WERI-Rb-1 (cell line): Measurements from ENCODE around the gene TCTN2.

Experiments used
- DNase-seq: peaks from one replicate; pipeline ENCODE4 v3.0.0-alpha.2; 2020
- H3K27ac ChIP-seq: fragments of 250-450 bp; sonication (Bioruptor Pico); 2 replicates; pipeline ENCODE4 v1.5.1; 2020; ENCODE audit warnings: mild to moderate bottlenecking, moderate library complexity
- H3K27me3 ChIP-seq: fragments of 250-450 bp; sonication (Bioruptor Pico); 2 replicates; pipeline ENCODE4 v1.5.1; 2021; ENCODE audit warnings: mild to moderate bottlenecking, low read depth, moderate library complexity; ENCODE audit not compliant: insufficient read depth, severe bottlenecking
- H3K36me3 ChIP-seq: fragments of 250-450 bp; sonication (Bioruptor Pico); 2 replicates; pipeline ENCODE4 v1.5.1; 2020; ENCODE audit warnings: mild to moderate bottlenecking, moderate library complexity
- H3K4me3 ChIP-seq: 2 replicates; pipeline ENCODE4 v1.5.1; 2011; ENCODE audit warnings: low read depth, mild to moderate bottlenecking, control low read depth, low read length
- H3K9me3 ChIP-seq: fragments of 250-450 bp; sonication (Bioruptor Pico); 2 replicates; pipeline ENCODE4 v1.5.1; 2021; ENCODE audit warnings: mild to moderate bottlenecking, moderate library complexity; ENCODE audit not compliant: severe bottlenecking
- TF ChIP-seq, protein P1 (sequence below): IDR thresholded peaks from 2 replicates; pipeline ENCODE4 v1.5.1; 2011; ENCODE audit warnings: low read depth, mild to moderate bottlenecking, control low read depth, inconsistent platforms, low read length

Gene TCTN2

DNA sequence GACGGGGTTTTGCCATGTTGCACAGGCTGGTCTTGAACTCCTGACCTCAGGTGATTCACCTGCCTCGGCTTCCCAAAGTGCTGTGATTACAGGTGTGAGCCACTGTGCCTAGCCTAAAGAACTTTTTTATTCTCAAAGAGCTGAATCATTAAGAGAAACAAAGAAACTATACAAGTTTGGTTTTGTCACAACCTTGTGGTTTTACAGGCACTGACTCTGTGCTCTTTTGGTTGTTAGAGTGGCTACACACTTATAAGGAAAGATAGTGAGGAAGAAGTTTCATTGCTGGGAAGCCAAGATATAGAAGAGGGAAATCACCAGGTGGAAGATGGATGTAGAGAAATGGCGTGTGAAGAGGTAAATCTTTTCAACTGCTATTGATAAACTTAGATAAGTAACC, 81.1 kb downstream of the TCTN2 start:
- no peak for DNase-seq
- Histone ChIP-seq H3K27ac (no peak overlapping the region), H3K9me3 (no peaks in the 10 kb centered on the region), H3K27me3 (no peaks in the 10 kb centered on the region), H3K36me3 (peaks cover 44% of the 10 kb centered on the region), H3K4me3 (no peak overlapping the region)
- TF ChIP-seq, protein P1, sequence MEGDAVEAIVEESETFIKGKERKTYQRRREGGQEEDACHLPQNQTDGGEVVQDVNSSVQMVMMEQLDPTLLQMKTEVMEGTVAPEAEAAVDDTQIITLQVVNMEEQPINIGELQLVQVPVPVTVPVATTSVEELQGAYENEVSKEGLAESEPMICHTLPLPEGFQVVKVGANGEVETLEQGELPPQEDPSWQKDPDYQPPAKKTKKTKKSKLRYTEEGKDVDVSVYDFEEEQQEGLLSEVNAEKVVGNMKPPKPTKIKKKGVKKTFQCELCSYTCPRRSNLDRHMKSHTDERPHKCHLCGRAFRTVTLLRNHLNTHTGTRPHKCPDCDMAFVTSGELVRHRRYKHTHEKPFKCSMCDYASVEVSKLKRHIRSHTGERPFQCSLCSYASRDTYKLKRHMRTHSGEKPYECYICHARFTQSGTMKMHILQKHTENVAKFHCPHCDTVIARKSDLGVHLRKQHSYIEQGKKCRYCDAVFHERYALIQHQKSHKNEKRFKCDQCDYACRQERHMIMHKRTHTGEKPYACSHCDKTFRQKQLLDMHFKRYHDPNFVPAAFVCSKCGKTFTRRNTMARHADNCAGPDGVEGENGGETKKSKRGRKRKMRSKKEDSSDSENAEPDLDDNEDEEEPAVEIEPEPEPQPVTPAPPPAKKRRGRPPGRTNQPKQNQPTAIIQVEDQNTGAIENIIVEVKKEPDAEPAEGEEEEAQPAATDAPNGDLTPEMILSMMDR: no peak

DNA sequence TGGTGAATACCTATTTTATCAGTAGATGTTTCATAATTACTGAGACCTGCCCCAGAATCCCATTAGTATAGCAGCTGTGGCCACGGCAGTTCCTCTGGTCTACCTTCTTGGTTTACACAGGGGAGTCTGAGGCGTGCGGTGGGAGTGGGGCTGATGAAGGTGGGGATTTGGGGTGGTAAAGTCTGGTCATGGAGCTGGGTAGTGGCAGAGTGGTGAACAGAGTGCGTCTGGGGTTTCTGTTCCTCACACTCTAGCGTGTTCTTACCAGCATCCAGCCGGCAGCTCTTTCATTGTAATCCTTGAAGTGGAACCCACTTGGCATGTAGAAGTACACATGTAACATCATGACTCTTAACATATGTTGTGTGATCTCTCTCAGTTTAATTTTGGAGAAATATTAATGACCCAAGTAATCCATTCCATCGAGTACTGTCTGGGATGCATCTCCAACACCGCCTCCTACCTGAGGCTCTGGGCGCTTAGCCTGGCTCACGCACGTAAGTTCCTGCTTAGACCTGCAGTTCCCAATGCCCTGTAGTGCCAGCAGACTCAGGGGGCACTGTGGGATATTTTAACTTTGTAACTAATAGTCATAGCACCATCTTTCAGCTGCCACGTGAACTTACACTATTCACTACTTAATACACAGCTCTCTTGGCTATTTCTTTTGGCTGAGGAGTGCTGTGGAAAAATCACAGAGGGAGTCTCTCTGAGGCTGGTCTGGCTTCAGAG, 83.3 kb downstream of the TCTN2 start:
- Histone ChIP-seq H3K27me3 (no peaks in the 10 kb centered on the region), H3K27ac (no peak overlapping the region), H3K9me3 (no peaks in the 10 kb centered on the region), H3K36me3 (peaks cover 35% of the 10 kb centered on the region), H3K4me3 (no peak overlapping the region)
- no peak for DNase-seq
- TF ChIP-seq, protein P1: no peak

DNA sequence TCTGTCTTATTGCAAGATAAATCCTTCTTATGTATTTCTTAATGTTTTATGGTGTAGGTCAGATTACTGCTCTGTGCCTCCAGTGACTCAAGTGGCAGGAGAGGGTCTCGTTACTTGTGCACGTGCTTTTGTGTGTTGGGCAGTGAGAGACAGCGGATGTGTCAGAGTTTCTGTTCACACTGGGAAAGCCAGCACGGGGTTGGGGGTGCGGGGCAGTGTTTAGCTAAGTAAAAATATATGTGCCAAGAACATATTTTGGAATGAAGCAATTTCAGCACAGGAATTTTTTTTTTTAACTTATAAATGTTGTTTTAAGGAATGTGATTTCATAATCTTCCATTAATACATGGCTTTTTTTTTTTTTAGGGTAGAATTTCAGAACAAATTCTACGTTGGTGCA, 86.6 kb downstream of the TCTN2 start:
- Histone ChIP-seq H3K9me3 (no peaks in the 10 kb centered on the region), H3K27ac (no peak overlapping the region), H3K36me3 (peaks cover 13% of the 10 kb centered on the region), H3K27me3 (no peaks in the 10 kb centered on the region), H3K4me3 (no peak overlapping the region)
- TF ChIP-seq, protein P1: no peak
- DNase-seq: no peak
